Transverse colon (tissue), 4 donors: ENCODE measurements around the gene GLIS2.

Experiments used
- EP300 ChIP-seq: sonication (generic); formaldehyde crosslinking; IDR thresholded peaks from one replicate; pipeline ENCODE4 v1.6.1; 2017; ENCODE audit warnings: antibody characterized with exemption, low read depth
- POLR2A ChIP-seq: fragments of 450-650 bp; IDR thresholded peaks from one replicate; pipeline ENCODE4 v1.6.1; 2016; ENCODE audit warnings: antibody characterized with exemption, mild to moderate bottlenecking, moderate library complexity
- POLR2AphosphoS5 ChIP-seq, 3 donors: sonication (generic); formaldehyde crosslinking; IDR thresholded peaks; one replicate each; pipeline ENCODE4 v1.6.1; 2016; ENCODE audit warnings: antibody characterized with exemption in 3 of 3
- TF ChIP-seq, protein P1 (sequence below), 5 experiments: fragments of 200-600 bp in 3 of 5; fragments of 450-650 bp in 2 of 5; sonication (generic) in 3 of 5; IDR thresholded peaks; 1 replicate in 2 of 5; 2 replicates in 3 of 5; pipeline ENCODE4 v1.5.1; 2016 to 2017; ENCODE audit warnings: antibody characterized with exemption in 5 of 5, inconsistent platforms in 3 of 5, mild to moderate bottlenecking in 2 of 5, moderate library complexity in 1 of 5

DNA sequence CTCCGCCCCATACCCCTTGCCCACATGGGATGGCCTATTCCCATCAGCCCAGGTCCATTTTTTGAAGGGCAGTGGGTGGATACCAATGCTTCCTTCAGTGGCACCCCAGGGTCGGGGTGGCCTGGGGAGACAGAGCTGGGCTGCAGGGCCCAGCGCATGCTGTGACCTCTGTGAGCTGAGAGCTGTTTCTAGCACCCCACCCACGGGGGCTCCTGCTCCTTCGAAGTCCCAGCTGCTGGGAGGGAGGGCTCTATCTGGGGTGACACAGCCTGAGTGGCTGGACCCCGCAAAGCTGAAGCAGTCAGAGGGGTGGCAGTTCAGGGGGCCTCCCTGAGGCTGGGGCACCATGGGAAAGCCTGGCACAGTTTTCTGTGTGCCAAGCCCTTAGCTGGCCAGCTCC lies 24.6 kb downstream of the GLIS2 start:
- TF ChIP-seq, protein P1, sequence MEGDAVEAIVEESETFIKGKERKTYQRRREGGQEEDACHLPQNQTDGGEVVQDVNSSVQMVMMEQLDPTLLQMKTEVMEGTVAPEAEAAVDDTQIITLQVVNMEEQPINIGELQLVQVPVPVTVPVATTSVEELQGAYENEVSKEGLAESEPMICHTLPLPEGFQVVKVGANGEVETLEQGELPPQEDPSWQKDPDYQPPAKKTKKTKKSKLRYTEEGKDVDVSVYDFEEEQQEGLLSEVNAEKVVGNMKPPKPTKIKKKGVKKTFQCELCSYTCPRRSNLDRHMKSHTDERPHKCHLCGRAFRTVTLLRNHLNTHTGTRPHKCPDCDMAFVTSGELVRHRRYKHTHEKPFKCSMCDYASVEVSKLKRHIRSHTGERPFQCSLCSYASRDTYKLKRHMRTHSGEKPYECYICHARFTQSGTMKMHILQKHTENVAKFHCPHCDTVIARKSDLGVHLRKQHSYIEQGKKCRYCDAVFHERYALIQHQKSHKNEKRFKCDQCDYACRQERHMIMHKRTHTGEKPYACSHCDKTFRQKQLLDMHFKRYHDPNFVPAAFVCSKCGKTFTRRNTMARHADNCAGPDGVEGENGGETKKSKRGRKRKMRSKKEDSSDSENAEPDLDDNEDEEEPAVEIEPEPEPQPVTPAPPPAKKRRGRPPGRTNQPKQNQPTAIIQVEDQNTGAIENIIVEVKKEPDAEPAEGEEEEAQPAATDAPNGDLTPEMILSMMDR (IDR thresholded peaks at IDR 0.05), result no peak
- no peak for TF ChIP-seq POLR2AphosphoS5 (IDR thresholded peaks at IDR 0.05)
- TF ChIP-seq EP300, result no peak
- no peak for TF ChIP-seq POLR2A
